ENCODE measurements around the gene SFMBT2. TPM values are rescaled to one million over a fixed set of nuclear protein-coding genes. Genes with fewer than 3 reads are reported as not detected.

Gene SFMBT2
- total RNA-seq, 3 donors from 2014 or later (not counting 1 experiment from before 2014, with no cell fraction given): 50.4 to 70.4 (median 52.2) TPM

DNA sequence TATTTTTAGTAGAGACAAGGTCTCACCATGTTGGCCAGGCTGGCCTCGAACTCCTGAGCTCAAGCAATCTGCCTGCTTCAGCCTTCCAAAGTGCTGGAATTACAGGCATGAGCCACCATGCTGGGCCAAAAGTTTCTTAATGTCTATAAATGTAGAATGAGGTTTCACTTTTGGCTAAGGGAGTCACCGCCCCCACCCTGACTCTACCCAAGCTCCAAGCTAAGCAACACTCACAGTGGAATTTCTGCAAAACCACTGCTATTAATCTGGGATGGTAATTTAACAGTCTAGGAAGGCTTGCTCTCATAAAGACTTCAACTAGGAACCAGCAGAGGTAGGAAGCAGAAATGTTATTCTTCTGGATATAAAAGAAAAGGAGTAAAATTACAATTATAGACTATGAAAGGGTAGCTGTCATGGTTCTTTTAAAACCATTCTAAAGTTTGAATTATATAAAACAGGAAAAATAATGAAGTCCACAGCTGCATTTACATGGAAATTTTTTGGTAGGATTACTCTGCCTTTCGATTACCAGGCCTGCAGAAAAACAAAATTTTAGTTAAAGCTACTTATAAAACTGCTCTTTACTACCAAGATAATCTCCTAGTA is 211.6 kb downstream of the SFMBT2 start:
- DNase-seq (no peak), ATAC-seq (no peak)
- Mint-ChIP-seq H3K4me3 (no peak overlapping the region), H3K27me3 (ENCODE audit: low read depth in 2 of 2) (no peaks in the 10 kb centered on the region), H3K27ac (peak overlapping the region in 1 of 2 donors; percentile 58), H3K9me3 (no peaks in the 10 kb centered on the region), H3K4me1 (peaks cover 20 to 21% of the 10 kb centered on the region in 2 donors), H3K36me3 (peaks cover 36% of the 10 kb centered on the region)
- no peaks in the 10 kb centered on the region for H3K27me3 ChIP-seq (ENCODE audit: control insufficient read depth, insufficient read depth, low read length)
- H3K4me3 ChIP-seq (ENCODE audit: low read length): no peak overlapping the region
- 100% methylated on average over 2 of the region's 3 CpGs for WGBS (ENCODE audit: insufficient coverage)
- peaks cover 61% of the 10 kb centered on the region for H3K36me3 ChIP-seq (ENCODE audit: control insufficient read depth, insufficient read depth, low read length)
- H3K27ac ChIP-seq (ENCODE audit: low read length): no peak overlapping the region
- H3K9me3 ChIP-seq (ENCODE audit: control insufficient read depth, insufficient read depth, low read length): no peaks in the 10 kb centered on the region
- H3K4me1 ChIP-seq (ENCODE audit: control insufficient read depth, insufficient read depth, low read length): no peaks in the 10 kb centered on the region
- intact Hi-C loops (cut with micrococcal nuclease): no loop called here
- TF ChIP-seq, protein P1, sequence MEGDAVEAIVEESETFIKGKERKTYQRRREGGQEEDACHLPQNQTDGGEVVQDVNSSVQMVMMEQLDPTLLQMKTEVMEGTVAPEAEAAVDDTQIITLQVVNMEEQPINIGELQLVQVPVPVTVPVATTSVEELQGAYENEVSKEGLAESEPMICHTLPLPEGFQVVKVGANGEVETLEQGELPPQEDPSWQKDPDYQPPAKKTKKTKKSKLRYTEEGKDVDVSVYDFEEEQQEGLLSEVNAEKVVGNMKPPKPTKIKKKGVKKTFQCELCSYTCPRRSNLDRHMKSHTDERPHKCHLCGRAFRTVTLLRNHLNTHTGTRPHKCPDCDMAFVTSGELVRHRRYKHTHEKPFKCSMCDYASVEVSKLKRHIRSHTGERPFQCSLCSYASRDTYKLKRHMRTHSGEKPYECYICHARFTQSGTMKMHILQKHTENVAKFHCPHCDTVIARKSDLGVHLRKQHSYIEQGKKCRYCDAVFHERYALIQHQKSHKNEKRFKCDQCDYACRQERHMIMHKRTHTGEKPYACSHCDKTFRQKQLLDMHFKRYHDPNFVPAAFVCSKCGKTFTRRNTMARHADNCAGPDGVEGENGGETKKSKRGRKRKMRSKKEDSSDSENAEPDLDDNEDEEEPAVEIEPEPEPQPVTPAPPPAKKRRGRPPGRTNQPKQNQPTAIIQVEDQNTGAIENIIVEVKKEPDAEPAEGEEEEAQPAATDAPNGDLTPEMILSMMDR (IDR thresholded peaks at IDR 0.05): no peak

DNA sequence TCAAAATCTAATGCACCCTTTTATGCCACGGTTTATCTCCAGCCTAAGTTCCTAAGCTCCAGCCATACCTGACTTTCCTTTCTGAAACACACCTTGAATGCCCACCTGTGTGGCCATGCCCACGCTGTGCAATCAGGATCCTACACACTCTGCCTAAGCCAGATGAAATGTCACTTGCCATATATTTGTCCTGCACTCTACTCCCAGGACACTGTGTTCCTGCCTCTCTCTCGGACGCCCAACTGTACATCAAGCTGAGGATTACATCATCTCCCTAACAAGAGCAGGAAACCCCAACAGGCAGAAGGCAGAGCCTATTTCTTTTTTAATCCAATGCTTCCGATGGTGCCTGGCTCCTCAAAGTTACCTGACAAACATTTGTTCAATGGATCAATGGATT is 214.6 kb downstream of the SFMBT2 start:
- Histone ChIP-seq H3K4me3 (ENCODE audit: low read length) (no peak overlapping the region), H3K27ac (ENCODE audit: low read length) (no peak overlapping the region), H3K27me3 (ENCODE audit: control insufficient read depth, insufficient read depth, low read length) (no peaks in the 10 kb centered on the region), H3K9me3 (ENCODE audit: control insufficient read depth, insufficient read depth, low read length) (no peaks in the 10 kb centered on the region), H3K36me3 (ENCODE audit: control insufficient read depth, insufficient read depth, low read length) (peaks cover 46% of the 10 kb centered on the region), H3K4me1 (ENCODE audit: control insufficient read depth, insufficient read depth, low read length) (peaks cover 22% of the 10 kb centered on the region)
- DNase-seq (no peak), ATAC-seq (no peak)
- no peaks in the 10 kb centered on the region for H3K9me3 Mint-ChIP-seq
- TF ChIP-seq, protein P1 (IDR thresholded peaks at IDR 0.05): no peak
- peak overlapping the region in 1 of 2 donors; percentile 37 for H3K27ac Mint-ChIP-seq
- WGBS (ENCODE audit: insufficient coverage): 92% methylated on average over 5 of the region's 5 CpGs
- H3K4me1 Mint-ChIP-seq: peaks cover 26 to 40% of the 10 kb centered on the region in 2 donors
- intact Hi-C loops (cut with micrococcal nuclease): no loop called here
- H3K36me3 Mint-ChIP-seq: peaks cover 36% of the 10 kb centered on the region
- H3K27me3 Mint-ChIP-seq (ENCODE audit: low read depth in 2 of 2): no peaks in the 10 kb centered on the region
- H3K4me3 Mint-ChIP-seq: no peak overlapping the region

DNA sequence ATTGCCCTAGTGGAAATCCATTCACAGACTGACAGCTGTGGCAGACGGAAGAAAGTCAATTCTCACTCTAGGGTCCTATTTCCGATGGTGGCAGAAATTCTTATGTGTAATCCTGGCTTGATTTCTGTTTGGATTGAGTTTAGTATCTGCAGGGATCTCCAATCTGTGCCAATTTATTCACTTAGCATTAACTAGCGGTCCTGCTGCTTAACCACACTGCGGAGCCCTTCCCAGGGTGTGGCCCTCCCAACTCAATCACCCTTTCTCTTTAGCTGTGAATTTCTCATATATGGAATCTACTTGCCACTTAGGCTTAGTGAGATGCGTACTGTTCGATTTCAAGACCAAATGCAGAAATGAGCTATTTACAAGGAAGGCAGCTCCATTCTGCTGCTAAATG is 215.7 kb downstream of the SFMBT2 start:
- H3K36me3 ChIP-seq (ENCODE audit: control insufficient read depth, insufficient read depth, low read length): peaks cover 40% of the 10 kb centered on the region
- H3K27ac ChIP-seq (ENCODE audit: low read length): no peak overlapping the region
- H3K27me3 ChIP-seq (ENCODE audit: control insufficient read depth, insufficient read depth, low read length): no peaks in the 10 kb centered on the region
- 97% methylated on average over 6 of the region's 6 CpGs for WGBS (ENCODE audit: insufficient coverage)
- TF ChIP-seq, protein P1 (IDR thresholded peaks at IDR 0.05): no peak
- H3K9me3 ChIP-seq (ENCODE audit: control insufficient read depth, insufficient read depth, low read length): no peaks in the 10 kb centered on the region
- DNase-seq (no peak), ATAC-seq (no peak)
- H3K4me1 ChIP-seq (ENCODE audit: control insufficient read depth, insufficient read depth, low read length): peaks cover 22% of the 10 kb centered on the region
- Mint-ChIP-seq H3K4me1 (peaks cover 32 to 47% of the 10 kb centered on the region in 2 donors), H3K36me3 (peaks cover 32% of the 10 kb centered on the region), H3K4me3 (no peak overlapping the region), H3K27ac (peak overlapping the region in 1 of 2 donors; percentile 45), H3K27me3 (ENCODE audit: low read depth in 2 of 2) (no peaks in the 10 kb centered on the region), H3K9me3 (no peaks in the 10 kb centered on the region)
- no peak overlapping the region for H3K4me3 ChIP-seq (ENCODE audit: low read length)
- intact Hi-C loops (cut with micrococcal nuclease): no loop called here

DNA sequence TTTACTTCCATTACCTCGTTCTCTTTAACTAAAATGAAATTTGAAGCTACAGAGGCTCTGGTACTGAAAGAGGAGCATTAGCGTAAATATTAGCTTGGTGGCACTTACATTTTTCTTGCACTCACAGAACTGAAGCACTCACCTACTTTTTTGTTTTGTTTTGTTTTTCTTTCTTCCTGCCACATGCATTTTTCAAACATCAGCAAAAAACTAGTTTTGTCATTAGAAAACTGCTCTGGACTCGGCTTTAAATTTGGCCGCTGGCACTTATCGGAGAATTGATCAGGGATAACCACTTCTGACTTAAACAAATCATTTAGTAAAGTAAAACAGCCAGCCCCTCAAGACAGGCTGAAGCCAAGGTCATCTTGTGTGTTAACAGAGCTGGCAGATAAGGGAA is 216.3 kb downstream of the SFMBT2 start:
- H3K27ac ChIP-seq (ENCODE audit: low read length): no peak overlapping the region

More for the DNA sequence above, 216.3 kb downstream of the SFMBT2 start:
- 96% methylated on average over 5 of the region's 5 CpGs for WGBS (ENCODE audit: insufficient coverage)
- H3K9me3 ChIP-seq (ENCODE audit: control insufficient read depth, insufficient read depth, low read length): no peaks in the 10 kb centered on the region
- H3K4me3 Mint-ChIP-seq: no peak overlapping the region
- intact Hi-C loops (cut with micrococcal nuclease): no loop called here
- H3K36me3 Mint-ChIP-seq: peaks cover 27% of the 10 kb centered on the region
- H3K27me3 ChIP-seq (ENCODE audit: control insufficient read depth, insufficient read depth, low read length): no peaks in the 10 kb centered on the region
- peak overlapping the region; percentile 11 to 45 for H3K27ac Mint-ChIP-seq
- H3K4me3 ChIP-seq (ENCODE audit: low read length): no peak overlapping the region
- TF ChIP-seq, protein P1 (IDR thresholded peaks at IDR 0.05): no peak
- peaks cover 37 to 48% of the 10 kb centered on the region in 2 donors for H3K4me1 Mint-ChIP-seq
- no peak for ATAC-seq
- no peak for DNase-seq
- H3K4me1 ChIP-seq (ENCODE audit: control insufficient read depth, insufficient read depth, low read length): peaks cover 27% of the 10 kb centered on the region
- H3K27me3 Mint-ChIP-seq (ENCODE audit: low read depth in 2 of 2): no peaks in the 10 kb centered on the region
- H3K36me3 ChIP-seq (ENCODE audit: control insufficient read depth, insufficient read depth, low read length): peaks cover 38% of the 10 kb centered on the region
- H3K9me3 Mint-ChIP-seq: no peaks in the 10 kb centered on the region

Data from natural killer cell (primary cell).